Measurements from ENCODE around the gene KIF2A.

Gene KIF2A

GRCh38 chr5:62305715-62306322, at the start of gene KIF2A:
TSS of gene KIF2A (plus strand) at chr5:62306206. CDS start at chr5:62306473, 267 bp downstream.
- peak; percentile 97 for DNase-seq

- DNase-seq: no peak
These were observed 49.0 kb upstream of the KIF2A start for GRCh38 chr5:62257020-62257367.

- DNase-seq: no peak
These were observed 47.4 kb upstream of the KIF2A start for GRCh38 chr5:62258654-62259053.

GRCh38 chr5:62259699-62260250, 46.2 kb upstream of the KIF2A start:
- no peak for DNase-seq

- no peak for DNase-seq
These were observed 45.5 kb upstream of the KIF2A start for GRCh38 chr5:62260513-62260912.

GRCh38 chr5:62263401-62263800, 42.6 kb upstream of the KIF2A start:
- no peak for DNase-seq

GRCh38 chr5:62265648-62266112, 40.3 kb upstream of the KIF2A start:
- DNase-seq: no peak

GRCh38 chr5:62266573-62266972, 39.4 kb upstream of the KIF2A start:
- no peak for DNase-seq

- no peak for DNase-seq
These were observed 37.8 kb upstream of the KIF2A start for GRCh38 chr5:62268234-62268633.

GRCh38 chr5:62268792-62269191, 37.2 kb upstream of the KIF2A start:
- no peak for DNase-seq

GRCh38 chr5:62271370-62271769, 34.6 kb upstream of the KIF2A start:
- no peak for DNase-seq

GRCh38 chr5:62271870-62272269, 34.1 kb upstream of the KIF2A start:
- no peak for DNase-seq

- DNase-seq: no peak
These were observed 32.3 kb upstream of the KIF2A start for GRCh38 chr5:62273687-62274086.

GRCh38 chr5:62275581-62275980, 30.4 kb upstream of the KIF2A start:
- DNase-seq: no peak

GRCh38 chr5:62281411-62281810, 24.6 kb upstream of the KIF2A start:
- DNase-seq: no peak

GRCh38 chr5:62282064-62282463, 23.9 kb upstream of the KIF2A start:
- DNase-seq: no peak

GRCh38 chr5:62283005-62283404, 23.0 kb upstream of the KIF2A start:
- no peak for DNase-seq

- no peak for DNase-seq
These were observed 22.1 kb upstream of the KIF2A start for GRCh38 chr5:62283861-62284260.

- DNase-seq: peak; percentile 85
These were observed 20.8 kb upstream of the KIF2A start for GRCh38 chr5:62284946-62285891.

GRCh38 chr5:62286834-62287233, 19.2 kb upstream of the KIF2A start:
- no peak for DNase-seq

GRCh38 chr5:62287237-62287636, 18.8 kb upstream of the KIF2A start:
- DNase-seq: no peak

GRCh38 chr5:62288118-62288517, 17.9 kb upstream of the KIF2A start:
- DNase-seq: no peak

GRCh38 chr5:62289813-62290212, 16.2 kb upstream of the KIF2A start:
- DNase-seq: no peak

GRCh38 chr5:62291829-62292228, 14.2 kb upstream of the KIF2A start:
- peak; percentile 88 for DNase-seq
